Measurements from ENCODE around the gene SCYGR6. TPM values are rescaled to one million over a fixed set of nuclear protein-coding genes. Genes with fewer than 3 reads are reported as not detected.

The SCYGR6 gene
- total and polyA plus RNA-seq, 2 of the 8 experiments (the other 6 are each of a cell fraction or from before 2014, with no cell fraction given), result not detected

DNA sequence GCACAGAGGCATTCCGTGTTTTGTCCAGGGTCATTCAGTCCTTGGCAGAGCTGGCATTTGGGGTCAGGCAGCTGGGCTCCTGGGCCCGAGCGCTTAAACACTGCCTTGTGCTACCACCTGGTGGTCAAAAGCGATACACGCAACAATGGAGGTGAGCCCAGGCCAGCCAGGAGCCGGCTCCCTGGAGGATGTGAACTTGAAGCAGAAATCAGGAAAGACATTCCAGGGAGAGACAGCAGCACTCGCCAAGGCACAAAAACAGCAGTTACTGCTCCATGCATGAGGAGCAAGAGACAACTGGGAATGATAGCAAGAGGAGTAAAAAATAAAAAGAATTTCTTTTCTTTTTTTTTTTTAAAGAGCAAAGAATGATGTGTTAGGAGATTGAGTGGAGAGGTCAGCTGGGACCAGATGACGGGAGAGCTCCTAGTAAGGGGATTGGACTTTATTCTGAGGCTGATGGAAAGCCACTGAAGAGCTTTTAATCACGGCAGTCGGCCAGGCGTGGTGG is 41.9 kb upstream of the SCYGR6 start (continued):
- TF ChIP-seq, protein P1, sequence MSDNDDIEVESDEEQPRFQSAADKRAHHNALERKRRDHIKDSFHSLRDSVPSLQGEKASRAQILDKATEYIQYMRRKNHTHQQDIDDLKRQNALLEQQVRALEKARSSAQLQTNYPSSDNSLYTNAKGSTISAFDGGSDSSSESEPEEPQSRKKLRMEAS (IDR thresholded peaks at IDR 0.05), result no peak
- TF ChIP-seq SIRT6 (IDR thresholded peaks at IDR 0.05; ENCODE audit: low read length) (no peak), PHF8 (conservative IDR thresholded peaks at IDR 0.05; ENCODE audit: low read depth, low read length) (no peak), TBP (IDR thresholded peaks at IDR 0.05; ENCODE audit: low read depth, low read length) (no peak), RAD21 (IDR thresholded peaks at IDR 0.05 in 1 of 2, conservative IDR thresholded peaks at IDR 0.05 in 1 of 2; ENCODE audit: low read depth in 2 of 2, low read length in 2 of 2) (peak; percentile 99 to 100), POLR2A (IDR thresholded peaks at IDR 0.05; ENCODE audit: control extremely low read depth in 1 of 2, low read depth in 2 of 2, low read length in 2 of 2) (no peak), TEAD4 (IDR thresholded peaks at IDR 0.05; ENCODE audit: low read depth, low read length) (peak; percentile 67)
- TF ChIP-seq, protein P2, sequence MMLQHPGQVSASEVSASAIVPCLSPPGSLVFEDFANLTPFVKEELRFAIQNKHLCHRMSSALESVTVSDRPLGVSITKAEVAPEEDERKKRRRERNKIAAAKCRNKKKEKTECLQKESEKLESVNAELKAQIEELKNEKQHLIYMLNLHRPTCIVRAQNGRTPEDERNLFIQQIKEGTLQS (IDR thresholded peaks at IDR 0.05; ENCODE audit: insufficient read depth, low read depth, low read length), result 0 out of 2 replicates have a peak, but pooled peaks have one; percentile 20

Measured in H1 (cell line).